Smooth muscle cell (in vitro differentiated cells): ENCODE measurements around the gene SYNGR3. TPM values are rescaled to one million over a fixed set of nuclear protein-coding genes. Genes with fewer than 3 reads are reported as not detected.

ENCODE experiments used
- DNase-seq: peaks from one replicate; lab custom pipeline; 2025; ENCODE audit not compliant: unreplicated experiment; lab: John Stamatoyannopoulos, UW
- H2AFZ ChIP-seq: fragments of 200-600 bp; sonication (generic); 2 replicates; pipeline ENCODE4 v1.6.0; 2016; ENCODE audit warnings: antibody characterized with exemption, low read depth, mild to moderate bottlenecking
- H3F3A ChIP-seq: fragments of 200-600 bp; sonication (generic); 2 replicates; pipeline ENCODE4 v1.6.0; 2017; ENCODE audit warnings: antibody characterized with exemption, low read depth
- H3K27ac ChIP-seq: fragments of 200-600 bp; sonication (generic); 2 replicates; pipeline ENCODE4 v1.5.1; 2016; ENCODE audit warnings: low read depth, mild to moderate bottlenecking
- H3K27me3 ChIP-seq: fragments of 200-600 bp; sonication (generic); 2 replicates; pipeline ENCODE4 v1.6.1; 2016; ENCODE audit warnings: low read depth, mild to moderate bottlenecking
- H3K36me3 ChIP-seq: fragments of 200-600 bp; sonication (generic); 2 replicates; pipeline ENCODE4 v1.5.1; 2016; ENCODE audit warnings: low read depth
- H3K4me1 ChIP-seq: fragments of 200-600 bp; sonication (generic); 2 replicates; pipeline ENCODE4 v1.5.1; 2016; ENCODE audit warnings: low read depth
- H3K4me2 ChIP-seq: fragments of 200-600 bp; sonication (generic); 2 replicates; pipeline ENCODE4 v1.6.0; 2016; ENCODE audit warnings: mild to moderate bottlenecking
- H3K4me3 ChIP-seq: fragments of 200-600 bp; sonication (generic); 2 replicates; pipeline ENCODE4 v1.5.1; 2016; ENCODE audit warnings: mild to moderate bottlenecking
- H3K79me2 ChIP-seq: fragments of 200-600 bp; sonication (generic); 2 replicates; pipeline ENCODE4 v1.6.0; 2016; ENCODE audit warnings: low read depth, mild to moderate bottlenecking
- H3K9ac ChIP-seq: fragments of 200-600 bp; sonication (generic); 2 replicates; pipeline ENCODE4 v1.6.0; 2016; ENCODE audit warnings: low read depth
- H3K9me3 ChIP-seq: fragments of 200-600 bp; sonication (generic); replicated peaks from 2 replicates; pipeline ENCODE4 v1.5.1; 2016; ENCODE audit warnings: low read depth
- H4K20me1 ChIP-seq: fragments of 200-600 bp; sonication (generic); 2 replicates; pipeline ENCODE4 v1.6.0; 2016; ENCODE audit warnings: low read depth
- WGBS: methylation state at CpG from one replicate; pipeline ENCODE4 v1.1.7; 2016; ENCODE audit warnings: low lambda C conversion rate; 5-methylcytosine and 5-hydroxymethylcytosine counted together
- polyA plus RNA-seq: library from polyadenylated mRNA; unstranded; fragments of >200 nt; fragmentation: Nextera tagmentation; extraction: Ambion mirVana; gene quantifications from 2 replicates; pipeline ENCODE4 v1.2.1, GENCODE V29; 2016
- total RNA-seq: library from RNA; depleted of rRNA; stranded (reverse); fragments of >200 nt; gene quantifications from 2 replicates; pipeline ENCODE4 v1.2.3, GENCODE V29; 2014
- TF ChIP-seq, protein P1 (sequence below): fragments of 200-600 bp; sonication (generic); IDR thresholded peaks from 2 replicates; pipeline ENCODE4 v1.5.1; 2017; ENCODE audit warnings: borderline replicate concordance, mild to moderate bottlenecking, antibody characterized with exemption; ENCODE audit not compliant: insufficient read depth, poor library complexity, severe bottlenecking

The SYNGR3 gene
- total and polyA plus RNA-seq, 2 experiments from 2014 or later, result 3.0 to 8.7 TPM

- Histone ChIP-seq H3K4me2 (peak overlapping the region; percentile 85), H3K36me3 (no peaks in the 10 kb centered on the region), H3K9ac (peak overlapping the region; percentile 86), H3K9me3 (no peaks in the 10 kb centered on the region), H3K79me2 (peaks cover 18% of the 10 kb centered on the region), H3K4me3 (peak overlapping the region; percentile 79), H3K4me1 (peaks cover 5% of the 10 kb centered on the region), H4K20me1 (no peaks in the 10 kb centered on the region), H3F3A (no peaks in the 10 kb centered on the region), H3K27ac (peak overlapping the region; percentile 77), H2AFZ (no peak overlapping the region), H3K27me3 (no peaks in the 10 kb centered on the region)
- TF ChIP-seq, protein P1, sequence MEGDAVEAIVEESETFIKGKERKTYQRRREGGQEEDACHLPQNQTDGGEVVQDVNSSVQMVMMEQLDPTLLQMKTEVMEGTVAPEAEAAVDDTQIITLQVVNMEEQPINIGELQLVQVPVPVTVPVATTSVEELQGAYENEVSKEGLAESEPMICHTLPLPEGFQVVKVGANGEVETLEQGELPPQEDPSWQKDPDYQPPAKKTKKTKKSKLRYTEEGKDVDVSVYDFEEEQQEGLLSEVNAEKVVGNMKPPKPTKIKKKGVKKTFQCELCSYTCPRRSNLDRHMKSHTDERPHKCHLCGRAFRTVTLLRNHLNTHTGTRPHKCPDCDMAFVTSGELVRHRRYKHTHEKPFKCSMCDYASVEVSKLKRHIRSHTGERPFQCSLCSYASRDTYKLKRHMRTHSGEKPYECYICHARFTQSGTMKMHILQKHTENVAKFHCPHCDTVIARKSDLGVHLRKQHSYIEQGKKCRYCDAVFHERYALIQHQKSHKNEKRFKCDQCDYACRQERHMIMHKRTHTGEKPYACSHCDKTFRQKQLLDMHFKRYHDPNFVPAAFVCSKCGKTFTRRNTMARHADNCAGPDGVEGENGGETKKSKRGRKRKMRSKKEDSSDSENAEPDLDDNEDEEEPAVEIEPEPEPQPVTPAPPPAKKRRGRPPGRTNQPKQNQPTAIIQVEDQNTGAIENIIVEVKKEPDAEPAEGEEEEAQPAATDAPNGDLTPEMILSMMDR, result no peak
- 9% methylated on average over 22 of the region's 22 CpGs for WGBS
- no peak for DNase-seq
Observed at GRCh38 chr16:1972490-1972877, 17.3 kb upstream of the SYNGR3 start.

- H4K20me1 ChIP-seq, result no peaks in the 10 kb centered on the region
- no peak overlapping the region for H3K4me3 ChIP-seq
- TF ChIP-seq, protein P1, result no peak
- H3K27me3 ChIP-seq, result peaks cover 11% of the 10 kb centered on the region
- DNase-seq, result no peak
- H2AFZ ChIP-seq, result no peak overlapping the region
- no peak overlapping the region for H3K9ac ChIP-seq
- H3K4me1 ChIP-seq, result peaks cover 5% of the 10 kb centered on the region
- peak overlapping the region; percentile 85 for H3K4me2 ChIP-seq
- H3K9me3 ChIP-seq, result no peaks in the 10 kb centered on the region
- 98% methylated on average over 16 of the region's 16 CpGs for WGBS
- no peak overlapping the region for H3K27ac ChIP-seq
- no peaks in the 10 kb centered on the region for H3K36me3 ChIP-seq
- H3F3A ChIP-seq, result no peaks in the 10 kb centered on the region
- peaks cover 18% of the 10 kb centered on the region for H3K79me2 ChIP-seq
Observed at GRCh38 chr16:1973461-1974156, 16.2 kb upstream of the SYNGR3 start.

DNA sequence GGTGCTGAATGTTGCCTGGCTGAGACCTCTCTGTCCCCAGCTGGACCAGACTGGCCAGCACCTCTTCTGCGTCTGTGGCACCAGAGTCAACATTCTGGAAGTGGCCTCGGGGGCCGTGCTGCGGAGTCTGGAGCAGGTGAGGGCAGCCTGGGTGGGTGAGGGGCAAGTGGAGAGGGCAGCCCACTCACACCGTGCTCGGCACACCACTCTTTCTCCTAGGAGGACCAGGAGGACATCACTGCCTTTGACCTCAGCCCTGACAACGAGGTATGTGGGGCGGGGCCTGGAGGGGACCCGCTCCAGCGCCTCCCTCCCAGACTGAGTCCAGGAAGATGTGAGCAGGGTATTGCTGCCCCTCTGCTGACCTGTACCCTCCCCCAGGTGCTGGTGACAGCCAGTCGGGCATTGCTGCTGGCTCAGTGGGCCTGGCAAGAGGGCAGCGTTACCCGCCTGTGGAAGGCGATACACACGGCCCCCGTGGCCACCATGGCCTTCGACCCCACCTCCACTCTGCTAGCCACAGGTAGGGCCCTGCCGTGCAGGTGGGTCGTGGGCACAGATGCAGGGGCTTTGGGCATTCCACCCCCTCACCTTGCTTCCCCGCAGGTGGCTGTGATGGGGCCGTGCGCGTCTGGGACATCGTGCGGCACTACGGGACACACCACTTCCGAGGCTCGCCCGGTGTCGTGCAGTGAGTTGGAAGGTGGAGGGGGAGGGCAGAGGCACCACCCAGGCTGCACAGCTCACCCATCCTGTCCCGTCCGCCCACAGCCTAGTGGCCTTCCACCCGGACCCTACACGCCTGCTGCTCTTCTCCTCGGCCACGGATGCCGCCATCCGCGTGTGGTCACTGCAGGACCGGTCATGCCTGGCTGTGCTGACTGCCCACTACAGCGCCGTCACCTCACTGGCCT lies 15.4 kb upstream of the SYNGR3 start:
- Histone ChIP-seq H3K9ac (no peak overlapping the region), H3K36me3 (no peaks in the 10 kb centered on the region), H2AFZ (no peak overlapping the region), H3K4me1 (peaks cover 12% of the 10 kb centered on the region), H3K27ac (no peak overlapping the region), H3F3A (no peaks in the 10 kb centered on the region), H3K27me3 (peaks cover 19% of the 10 kb centered on the region), H3K4me3 (no peak overlapping the region), H3K79me2 (peaks cover 18% of the 10 kb centered on the region), H3K9me3 (no peaks in the 10 kb centered on the region), H4K20me1 (no peaks in the 10 kb centered on the region), H3K4me2 (no peak overlapping the region)
- TF ChIP-seq, protein P1, result no peak
- no peak for DNase-seq
- 97% methylated on average over 42 of the region's 42 CpGs for WGBS
